HG02852 (cell line): ENCODE measurements around the gene ADAR.
"Not testable (repeated sequence)": the region's sequence is repeated elsewhere in the genome, so short reads cannot be mapped to it uniquely, and the experiment has no call there.

Experiments used
- ATAC-seq: cut with Tn5 transposase; IDR thresholded peaks from one replicate; pipeline ENCODE4 v1.9.1; 2021; ENCODE audit warnings: mild to moderate bottlenecking, moderate library complexity; ENCODE audit not compliant: unreplicated experiment

ADAR gene

GRCh38 chr1:154607609-154608396 is at the start of gene ADAR:
Gene ADAR (minus strand): TSS chr1:154608186. CDS start chr1:154608006, 180 bp downstream.
- peak; percentile 69 for ATAC-seq

GRCh38 chr1:154657556-154657955 is 49.6 kb upstream of the ADAR start:
- ATAC-seq, result no peak

GRCh38 chr1:154652893-154653292 is 44.9 kb upstream of the ADAR start:
- no peak for ATAC-seq

- ATAC-seq, result not testable (repeated sequence)
Measured at GRCh38 chr1:154644724-154645123, 36.7 kb upstream of the ADAR start.

- ATAC-seq, result no peak
Measured at GRCh38 chr1:154641534-154641933, 33.5 kb upstream of the ADAR start.

- ATAC-seq, result no peak
Measured at GRCh38 chr1:154639876-154640275, 31.9 kb upstream of the ADAR start.

GRCh38 chr1:154635171-154635570 is 27.2 kb upstream of the ADAR start:
- no peak for ATAC-seq

- ATAC-seq, result no peak
Measured at GRCh38 chr1:154629675-154630073, 21.7 kb upstream of the ADAR start.

GRCh38 chr1:154629061-154629674 is 21.2 kb upstream of the ADAR start:
- no peak for ATAC-seq

- ATAC-seq, result no peak
Measured at GRCh38 chr1:154628121-154628405, 20.1 kb upstream of the ADAR start.

- ATAC-seq, result peak; percentile 46
Measured at GRCh38 chr1:154627257-154628120, 19.5 kb upstream of the ADAR start.

GRCh38 chr1:154626456-154627256 is 18.7 kb upstream of the ADAR start:
- peak; percentile 28 for ATAC-seq

GRCh38 chr1:154624746-154625643 is 17.0 kb upstream of the ADAR start:
- no peak for ATAC-seq

- no peak for ATAC-seq
Measured at GRCh38 chr1:154623358-154623757, 15.4 kb upstream of the ADAR start.

GRCh38 chr1:154622503-154623039 is 14.6 kb upstream of the ADAR start:
- no peak for ATAC-seq

GRCh38 chr1:154621875-154622274 is 13.9 kb upstream of the ADAR start:
- ATAC-seq, result no peak

GRCh38 chr1:154620751-154621150 is 12.8 kb upstream of the ADAR start:
- no peak for ATAC-seq

- no peak for ATAC-seq
Measured at GRCh38 chr1:154619181-154619948, 11.4 kb upstream of the ADAR start.
